Epithelial cell of alveolus of lung (primary cell): ENCODE data around the gene ELP5. TPM values are rescaled to one million over a fixed set of nuclear protein-coding genes. Genes with fewer than 3 reads are reported as not detected.

ENCODE experiments used
- total RNA-seq: library from RNA; depleted of rRNA; stranded (reverse); fragments of >200 nt; gene quantifications from 2 replicates; pipeline ENCODE4 v1.2.1, GENCODE V29; 2015

Gene ELP5
- total RNA-seq, result 34.9 and 40.0 TPM in 2 replicates

GRCh38 chr17:7252176-7253043, at the start of gene ELP5:
TSS of gene ELP5 (plus strand) at chr17:7252215. CDS start at chr17:7252551, 336 bp downstream.

GRCh38 chr17:7219812-7220592, 32.0 kb upstream of the ELP5 start, which contains the start of the genes ACADVL and DLG4:
TSS of gene ACADVL (plus strand) at chr17:7219938. CDS start at chr17:7219985, 47 bp downstream.
TSS of gene DLG4 (minus strand) at chr17:7219836.

GRCh38 chr17:7234083-7234951, 17.7 kb upstream of the ELP5 start, which contains the start of gene DVL2:
TSS of gene DVL2 (minus strand) at chr17:7234517. CDS start at chr17:7234262, 255 bp downstream.

GRCh38 chr17:7239091-7240027, 12.7 kb upstream of the ELP5 start, which contains the start of gene PHF23:
TSS of gene PHF23 (minus strand) at chr17:7239457. CDS start at chr17:7239279, 178 bp downstream.

GRCh38 chr17:7241783-7242716, 10.0 kb upstream of the ELP5 start, which contains the start of gene GABARAP:
TSS of gene GABARAP (minus strand) at chr17:7242449. CDS start at chr17:7242330, 119 bp downstream.

GRCh38 chr17:7251661-7252175, 297 bp upstream of the ELP5 start, which contains the start of gene CTDNEP1:
TSS of gene CTDNEP1 (minus strand) at chr17:7251734. CDS start at chr17:7251296, 438 bp downstream.

GRCh38 chr17:7262192-7262934, 10.3 kb downstream of the ELP5 start, which contains the start of gene CLDN7:
TSS of gene CLDN7 (minus strand) at chr17:7262478. CDS start at chr17:7262043, 435 bp downstream.

GRCh38 chr17:7281074-7281952, 29.3 kb downstream of the ELP5 start, which contains the start of gene SLC2A4:
TSS of gene SLC2A4 (plus strand) at chr17:7281718. CDS start at chr17:7281935, 217 bp downstream.

GRCh38 chr17:7294614-7295153, 42.7 kb downstream of the ELP5 start, which contains the start of gene YBX2:
TSS of gene YBX2 (minus strand) at chr17:7294639. CDS start at chr17:7294500, 139 bp downstream.

GRCh38 chr17:7306911-7307685, 55.1 kb downstream of the ELP5 start, which contains the start of gene EIF5A:
TSS of gene EIF5A (plus strand) at chr17:7307628. CDS start at chr17:7309636, 2,008 bp downstream.

Other genes starting within 250 kb of the ELP5 start
- gene RNASEK, start 239.6 kb upstream of the ELP5 start, total RNA-seq, result 235 and 246 TPM in 2 replicates
- gene BCL6B, start 229.2 kb upstream of the ELP5 start, total RNA-seq, result 0.24 and 1.4 TPM in 2 replicates
- 0.16 and 1.7 TPM in 2 replicates for gene SLC16A13, start 216.2 kb upstream of the ELP5 start, total RNA-seq
- not detected in 2 replicates for gene SLC16A11, start 208.1 kb upstream of the ELP5 start, total RNA-seq
- gene CLEC10A, start 172.0 kb upstream of the ELP5 start, total RNA-seq, result not detected in 2 replicates
- gene ASGR2, start 137.4 kb upstream of the ELP5 start, total RNA-seq, result not detected in 2 replicates
- 0.80 and 1.0 TPM in 2 replicates for gene ASGR1, start 72.8 kb upstream of the ELP5 start, total RNA-seq
- 11.8 and 18.9 TPM in 2 replicates for gene DLG4, start 32.4 kb upstream of the ELP5 start, total RNA-seq
- gene ACADVL, start 32.3 kb upstream of the ELP5 start, total RNA-seq, result 184 and 242 TPM in 2 replicates
- gene DVL2, start 17.7 kb upstream of the ELP5 start, total RNA-seq, result 50.8 and 59.7 TPM in 2 replicates
- gene PHF23, start 12.8 kb upstream of the ELP5 start, total RNA-seq, result 55.6 and 63.3 TPM in 2 replicates
- 310 and 533 TPM in 2 replicates for gene GABARAP, start 9.8 kb upstream of the ELP5 start, total RNA-seq
- gene CTDNEP1, start 481 bp upstream of the ELP5 start, total RNA-seq, result 64.9 and 130 TPM in 2 replicates
- gene CLDN7, start 10.3 kb downstream of the ELP5 start, total RNA-seq, result 1.8 and 23.0 TPM in 2 replicates
- 0.13 and 0.96 TPM in 2 replicates for gene SLC2A4, start 29.5 kb downstream of the ELP5 start, total RNA-seq
- 3.9 TPM in 1 of 2 replicates, not detected in the other for gene YBX2, start 42.4 kb downstream of the ELP5 start, total RNA-seq
- 167 and 647 TPM in 2 replicates for gene EIF5A, start 55.4 kb downstream of the ELP5 start, total RNA-seq
- 36.5 and 37.0 TPM in 2 replicates for gene GPS2, start 63.1 kb downstream of the ELP5 start, total RNA-seq
- 7.5 and 10.5 TPM in 2 replicates for gene NEURL4, start 77.1 kb downstream of the ELP5 start, total RNA-seq
- gene ACAP1, start 84.3 kb downstream of the ELP5 start, total RNA-seq, result 1.5 and 2.7 TPM in 2 replicates
- gene KCTD11, start 99.9 kb downstream of the ELP5 start, total RNA-seq, result 11.4 and 17.8 TPM in 2 replicates
- gene TMEM95, start 102.9 kb downstream of the ELP5 start, total RNA-seq, result 0.13 TPM in 1 of 2 replicates, not detected in the other
- 0.65 and 2.2 TPM in 2 replicates for gene TNK1, start 128.9 kb downstream of the ELP5 start, total RNA-seq
- gene PLSCR3, start 142.3 kb downstream of the ELP5 start, total RNA-seq, result 60.1 and 62.8 TPM in 2 replicates
- gene TMEM256, start 151.9 kb downstream of the ELP5 start, total RNA-seq, result 130 and 211 TPM in 2 replicates
- 18.5 and 38.1 TPM in 2 replicates for gene NLGN2, start 155.6 kb downstream of the ELP5 start, total RNA-seq
- gene SPEM1, start 168.1 kb downstream of the ELP5 start, total RNA-seq, result not detected in 2 replicates
- gene SPEM2, start 173.4 kb downstream of the ELP5 start, total RNA-seq, result not detected in 2 replicates
- gene SPEM3, start 176.6 kb downstream of the ELP5 start, total RNA-seq, result not detected in 2 replicates
- gene TMEM102, start 183.2 kb downstream of the ELP5 start, total RNA-seq, result 3.8 and 8.9 TPM in 2 replicates
- 2.1 and 7.3 TPM in 2 replicates for gene FGF11, start 187.3 kb downstream of the ELP5 start, total RNA-seq
- gene CHRNB1, start 192.8 kb downstream of the ELP5 start, total RNA-seq, result 5.2 and 11.9 TPM in 2 replicates
- 24.3 and 39.0 TPM in 2 replicates for gene ZBTB4, start 227.4 kb downstream of the ELP5 start, total RNA-seq
- gene SLC35G6, start 229.2 kb downstream of the ELP5 start, total RNA-seq, result not detected in 2 replicates
- 55.6 and 62.1 TPM in 2 replicates for gene POLR2A, start 232.2 kb downstream of the ELP5 start, total RNA-seq